Mesothelial cell of epicardium (in vitro differentiated cells): Measurements from ENCODE around the gene ZSCAN16. TPM values are rescaled to one million over a fixed set of nuclear protein-coding genes. Genes with fewer than 3 reads are reported as not detected.

Source experiments
- DNase-seq, 2 experiments: peaks; one replicate each; pipeline ENCODE4 v3.0.0; 2021; ENCODE audit warnings: low spot score in 2 of 2; ENCODE audit not compliant: unreplicated experiment in 2 of 2
- H3K27ac Mint-ChIP-seq: 2 replicates; pipeline ENCODE4 v1.8.0; 2021; ENCODE audit warnings: mixed read lengths
- H3K27me3 Mint-ChIP-seq: 2 replicates; pipeline ENCODE4 v1.8.0; 2021; ENCODE audit warnings: low read depth, mixed read lengths
- H3K36me3 Mint-ChIP-seq: 2 replicates; pipeline ENCODE4 v1.8.0; 2021; ENCODE audit warnings: mixed read lengths
- H3K4me1 Mint-ChIP-seq: 2 replicates; pipeline ENCODE4 v1.8.0; 2021; ENCODE audit warnings: mixed read lengths
- H3K4me3 Mint-ChIP-seq: 2 replicates; pipeline ENCODE4 v1.8.0; 2021; ENCODE audit warnings: mild to moderate bottlenecking, moderate library complexity, mixed read lengths
- H3K9me3 Mint-ChIP-seq: 2 replicates; pipeline ENCODE4 v1.8.0; 2021; ENCODE audit warnings: mixed read lengths
- total RNA-seq: library from RNA; stranded (reverse); gene quantifications from 3 replicates; pipeline ENCODE4 v1.2.1, GENCODE V29; 2021
- TF ChIP-seq, protein P1 (sequence below): fragments of 200-600 bp; sonication (generic); IDR thresholded peaks from one replicate; pipeline ENCODE4 v1.5.0; 2021; ENCODE audit warnings: antibody characterized with exemption; ENCODE audit not compliant: unreplicated experiment

The ZSCAN16 gene
- total RNA-seq, 1 donor from 2014 or later: 11.3 TPM

GRCh38 chr6:28134716-28135115 lies 10.3 kb downstream of the ZSCAN16 start:
- Mint-ChIP-seq H3K27me3 (no peaks in the 10 kb centered on the region), H3K36me3 (peaks cover 3% of the 10 kb centered on the region), H3K4me3 (no peak overlapping the region), H3K9me3 (no peaks in the 10 kb centered on the region), H3K27ac (peak overlapping the region; percentile 47), H3K4me1 (peaks cover 31% of the 10 kb centered on the region)
- TF ChIP-seq, protein P1, sequence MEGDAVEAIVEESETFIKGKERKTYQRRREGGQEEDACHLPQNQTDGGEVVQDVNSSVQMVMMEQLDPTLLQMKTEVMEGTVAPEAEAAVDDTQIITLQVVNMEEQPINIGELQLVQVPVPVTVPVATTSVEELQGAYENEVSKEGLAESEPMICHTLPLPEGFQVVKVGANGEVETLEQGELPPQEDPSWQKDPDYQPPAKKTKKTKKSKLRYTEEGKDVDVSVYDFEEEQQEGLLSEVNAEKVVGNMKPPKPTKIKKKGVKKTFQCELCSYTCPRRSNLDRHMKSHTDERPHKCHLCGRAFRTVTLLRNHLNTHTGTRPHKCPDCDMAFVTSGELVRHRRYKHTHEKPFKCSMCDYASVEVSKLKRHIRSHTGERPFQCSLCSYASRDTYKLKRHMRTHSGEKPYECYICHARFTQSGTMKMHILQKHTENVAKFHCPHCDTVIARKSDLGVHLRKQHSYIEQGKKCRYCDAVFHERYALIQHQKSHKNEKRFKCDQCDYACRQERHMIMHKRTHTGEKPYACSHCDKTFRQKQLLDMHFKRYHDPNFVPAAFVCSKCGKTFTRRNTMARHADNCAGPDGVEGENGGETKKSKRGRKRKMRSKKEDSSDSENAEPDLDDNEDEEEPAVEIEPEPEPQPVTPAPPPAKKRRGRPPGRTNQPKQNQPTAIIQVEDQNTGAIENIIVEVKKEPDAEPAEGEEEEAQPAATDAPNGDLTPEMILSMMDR: no peak
- DNase-seq: no peak

- TF ChIP-seq, protein P1: no peak
- Mint-ChIP-seq H3K4me3 (peak overlapping the region; percentile 94), H3K9me3 (no peaks in the 10 kb centered on the region), H3K36me3 (peaks cover 3% of the 10 kb centered on the region), H3K4me1 (peaks cover 31% of the 10 kb centered on the region), H3K27ac (peak overlapping the region; percentile 95), H3K27me3 (peaks cover 4% of the 10 kb centered on the region)
- no peak for DNase-seq
These were observed 11.0 kb downstream of the ZSCAN16 start for GRCh38 chr6:28135393-28135792.

DNA sequence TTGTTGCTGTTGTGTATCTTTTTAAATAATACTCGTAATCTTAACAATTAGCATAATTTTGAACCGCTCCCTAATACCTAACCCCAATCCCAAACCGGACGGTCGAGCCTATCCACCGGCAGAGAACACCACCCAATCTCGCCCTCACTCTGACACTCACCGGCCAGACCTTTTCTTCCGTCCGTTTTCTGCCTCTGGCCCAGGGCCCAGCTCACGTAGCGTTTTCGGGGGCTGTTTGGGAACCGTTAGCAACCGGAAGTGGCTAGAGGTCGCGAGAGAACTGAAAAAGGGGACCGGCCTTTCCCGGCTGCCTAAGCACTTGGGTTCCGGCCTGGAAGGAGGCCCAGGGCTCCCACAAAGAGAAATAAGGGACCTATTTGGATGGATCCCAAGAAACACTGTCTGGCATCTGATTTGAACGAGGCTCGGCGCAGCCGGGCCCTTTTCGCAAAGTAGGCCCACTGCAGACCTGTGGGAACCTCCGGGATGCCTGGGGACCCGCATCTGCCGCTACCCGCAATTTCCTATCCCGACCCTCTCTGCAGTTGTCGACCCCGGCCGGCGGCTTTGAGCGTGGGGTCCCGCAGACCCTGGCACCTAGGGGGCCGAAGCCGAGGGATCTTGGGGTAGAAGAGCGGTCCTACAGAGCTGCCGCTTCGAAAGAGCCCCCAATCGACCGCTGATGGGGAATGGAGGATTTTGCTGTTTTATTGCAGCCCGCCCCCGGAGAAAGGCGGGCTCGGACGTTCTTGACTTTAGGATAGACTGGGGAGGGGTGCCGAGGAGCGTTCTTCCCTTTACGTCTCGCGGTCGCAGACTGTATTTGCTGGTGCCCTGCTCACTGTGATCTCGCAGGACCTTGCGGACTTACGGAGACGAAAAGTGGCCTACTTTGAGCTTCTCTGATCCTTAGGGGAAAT lies 12.4 kb downstream of the ZSCAN16 start:
- H3K4me1 Mint-ChIP-seq: peaks cover 34% of the 10 kb centered on the region
- peak overlapping the region; percentile 94 for H3K4me3 Mint-ChIP-seq
- no peaks in the 10 kb centered on the region for H3K9me3 Mint-ChIP-seq
- no peaks in the 10 kb centered on the region for H3K36me3 Mint-ChIP-seq
- DNase-seq: peak; percentile 55 to 81
- TF ChIP-seq, protein P1: no peak
- H3K27me3 Mint-ChIP-seq: peaks cover 6% of the 10 kb centered on the region
- H3K27ac Mint-ChIP-seq: peak overlapping the region; percentile 95

- no peak for DNase-seq
- no peaks in the 10 kb centered on the region for H3K9me3 Mint-ChIP-seq
These were observed 13.1 kb downstream of the ZSCAN16 start for GRCh38 chr6:28137505-28137981.

GRCh38 chr6:28139860-28140543 lies 15.6 kb downstream of the ZSCAN16 start:
- Mint-ChIP-seq H3K4me3 (no peak overlapping the region), H3K4me1 (peaks cover 43% of the 10 kb centered on the region), H3K9me3 (no peaks in the 10 kb centered on the region), H3K36me3 (peaks cover 7% of the 10 kb centered on the region), H3K27me3 (peaks cover 6% of the 10 kb centered on the region), H3K27ac (no peak overlapping the region)
- TF ChIP-seq, protein P1: no peak
- DNase-seq: no peak

More at GRCh38 chr6:28137505-28137981, 13.1 kb downstream of the ZSCAN16 start:
- H3K27me3 Mint-ChIP-seq: peaks cover 6% of the 10 kb centered on the region
- no peaks in the 10 kb centered on the region for H3K36me3 Mint-ChIP-seq
- H3K27ac Mint-ChIP-seq: peak overlapping the region; percentile 95
- TF ChIP-seq, protein P1: no peak
- H3K4me1 Mint-ChIP-seq: peaks cover 35% of the 10 kb centered on the region
- peak overlapping the region; percentile 94 for H3K4me3 Mint-ChIP-seq
